HCT116 (cell line): Measurements from ENCODE around the gene ADD2. TPM values are rescaled to one million over a fixed set of nuclear protein-coding genes. Genes with fewer than 3 reads are reported as not detected.

Experiments
- ATAC-seq: fragments of 200-7000 bp; cut with Tn5 transposase; 2 replicates; pipeline ENCODE4 v1.9.1; 2020; ENCODE audit warnings: mild to moderate bottlenecking, moderate library complexity
- BruUV-seq: library from RNA; stranded (reverse); fragments of 400-500 nt; replicated peaks from 2 replicates; lab custom pipeline; 2021; lab: Mats Ljungman, UMichigan
- CTCF ChIA-PET: fragments of 300-600 bp; sonication (Branson Sonifier 250); formaldehyde crosslinking; loops from one replicate; lab custom pipeline; 2021; ENCODE audit warnings: antibody characterized with exemption; lab: Charles Lee
- POLR2A ChIA-PET: fragments of 300-600, 350-600 bp; sonication (Branson Sonifier 250); formaldehyde crosslinking; loops from one replicate; lab custom pipeline; 2021; ENCODE audit warnings: antibody characterized with exemption; lab: Charles Lee
- RAD21 ChIA-PET, 2 experiments: fragments of 300-600 bp; sonication (Branson Sonifier 250); formaldehyde crosslinking; loops; one replicate each; lab custom pipeline; 2023; ENCODE audit warnings: low total read pairs in 2 of 2; ENCODE audit not compliant: uncharacterized antibody in 2 of 2, unreplicated experiment in 2 of 2, low non-redundant PET in 1 of 2; lab: Charles Lee
- DNase-seq: peaks from one replicate; pipeline ENCODE4 v3.0.0-alpha.2; 2010; ENCODE audit warnings: low read depth, low spot score
- H2AFZ ChIP-seq: fragments of 200-600 bp; shearing (Covaris generic), sonication (generic); 2 replicates; pipeline ENCODE4 v1.6.1; 2017; ENCODE audit warnings: low read depth, mixed run types, mixed read lengths, antibody characterized with exemption, low read length; ENCODE audit not compliant: poor library complexity, severe bottlenecking
- H3K27ac ChIP-seq: 2 replicates; pipeline ENCODE4 v1.5.1; 2012; ENCODE audit warnings: low read depth, low read length
- H3K27me3 ChIP-seq: fragments of 200-600 bp; sonication (generic); 2 replicates; pipeline ENCODE4 v1.6.1; 2016; ENCODE audit warnings: mixed run types, low read length, mixed read lengths; ENCODE audit not compliant: insufficient read depth
- H3K36me3 ChIP-seq, 2 experiments: fragments of 200-500 bp in 1 of 2; fragments of 200-600 bp in 1 of 2; sonication (Bioruptor generic) in 1 of 2; sonication (generic) in 1 of 2; 2 replicates each; pipeline versions ENCODE4 v1.5.1 to v1.6.1; 2014 to 2016; ENCODE audit warnings: low read length in 2 of 2, inconsistent platforms in 1 of 2, mixed read lengths in 1 of 2, mixed run types in 1 of 2; ENCODE audit not compliant: insufficient read depth in 2 of 2, control insufficient read depth in 1 of 2
- H3K4me1 ChIP-seq, 2 experiments: fragments of 200-600 bp in 1 of 2; sonication (generic) in 1 of 2; 2 replicates each; pipeline versions ENCODE4 v1.5.1 to v1.6.1; 2012 to 2017; ENCODE audit warnings: low read length in 2 of 2, inconsistent platforms in 1 of 2, mild to moderate bottlenecking in 1 of 2, mixed read lengths in 1 of 2, mixed run types in 1 of 2, moderate library complexity in 1 of 2; ENCODE audit not compliant: insufficient read depth in 2 of 2, control insufficient read depth in 1 of 2
- H3K4me2 ChIP-seq: fragments of 200-600 bp; sonication (generic); 2 replicates; pipeline ENCODE4 v1.6.1; 2017; ENCODE audit warnings: mixed run types, low read length, mixed read lengths
- H3K4me3 ChIP-seq, 2 experiments: fragments of 200-600 bp in 1 of 2; sonication (generic) in 1 of 2; replicated peaks in 1 of 2; 2 replicates each; pipeline ENCODE4 v1.5.1; 2011 to 2016; ENCODE audit warnings: low read length in 2 of 2, control low read depth in 1 of 2, low read depth in 1 of 2, mild to moderate bottlenecking in 1 of 2, mixed read lengths in 1 of 2, mixed run types in 1 of 2
- H3K79me2 ChIP-seq: fragments of 200-600 bp; sonication (generic); 2 replicates; pipeline ENCODE4 v1.6.1; 2017; ENCODE audit warnings: mild to moderate bottlenecking, mixed run types, low read length, moderate library complexity, mixed read lengths; ENCODE audit not compliant: insufficient read depth
- H3K9ac ChIP-seq: fragments of 200-600 bp; sonication (generic); 2 replicates; pipeline ENCODE4 v1.6.1; 2016; ENCODE audit warnings: low read length, mixed read lengths
- H3K9me2 ChIP-seq: fragments of 200-600 bp; sonication (generic), shearing (Covaris generic); 2 replicates; pipeline ENCODE4 v1.6.1; 2017; ENCODE audit warnings: mixed run types, mild to moderate bottlenecking, moderate library complexity; ENCODE audit not compliant: insufficient read depth
- H3K9me3 ChIP-seq, 2 experiments: fragments of 200-500 bp in 1 of 2; fragments of 200-600 bp in 1 of 2; sonication (Bioruptor generic) in 1 of 2; sonication (generic) in 1 of 2; 2 replicates each; pipeline ENCODE4 v1.6.1; 2014 to 2017; ENCODE audit warnings: low read length in 2 of 2, mixed read lengths in 2 of 2, inconsistent platforms in 1 of 2, low read depth in 1 of 2, mild to moderate bottlenecking in 1 of 2, mixed run types in 1 of 2, moderate library complexity in 1 of 2; ENCODE audit not compliant: control insufficient read depth in 1 of 2, insufficient read depth in 1 of 2
- H4K20me1 ChIP-seq: fragments of 200-600 bp; sonication (generic), shearing (Covaris generic); 2 replicates; pipeline ENCODE4 v1.6.1; 2017; ENCODE audit warnings: mixed run types, mild to moderate bottlenecking, moderate library complexity; ENCODE audit not compliant: insufficient read depth
- CBX3 ChIP-seq: IDR thresholded peaks from 2 replicates; pipeline ENCODE4 v1.6.1; 2012; ENCODE audit warnings: low read depth
- CEBPB ChIP-seq: IDR thresholded peaks from 2 replicates; pipeline ENCODE4 v1.6.1; 2012; ENCODE audit warnings: low read depth
- EGR1 ChIP-seq: IDR thresholded peaks from 2 replicates; pipeline ENCODE4 v1.6.1; 2012; ENCODE audit warnings: low read depth
- ELF1 ChIP-seq: IDR thresholded peaks from 2 replicates; pipeline ENCODE4 v1.6.1; 2012; ENCODE audit warnings: low read depth, borderline replicate concordance
- EZH2 ChIP-seq: fragments of 200-600 bp; sonication (generic); IDR thresholded peaks from 2 replicates; pipeline ENCODE4 v1.6.1; 2017; ENCODE audit warnings: antibody characterized with exemption, mixed run types
- FOSL1 ChIP-seq: IDR thresholded peaks from 2 replicates; pipeline ENCODE4 v1.6.1; 2012; ENCODE audit warnings: low read depth
- POLR2A ChIP-seq: IDR thresholded peaks from 2 replicates; pipeline ENCODE4 v1.7.0; 2011; ENCODE audit warnings: borderline replicate concordance; ENCODE audit not compliant: insufficient read depth, insufficient read length; ENCODE audit errors: extremely low read depth
- RAD21 ChIP-seq: IDR thresholded peaks from 2 replicates; pipeline ENCODE4 v1.6.1; 2012; ENCODE audit warnings: low read depth, mild to moderate bottlenecking
- SIN3A ChIP-seq: IDR thresholded peaks from 2 replicates; pipeline ENCODE4 v1.6.1; 2012; ENCODE audit warnings: low read depth
- SP1 ChIP-seq: IDR thresholded peaks from 2 replicates; pipeline ENCODE4 v1.6.1; 2012; ENCODE audit warnings: low read depth
- YY1 ChIP-seq: IDR thresholded peaks from 2 replicates; pipeline ENCODE4 v1.6.1; 2011; ENCODE audit warnings: low read length, low read depth, moderate library complexity, mild to moderate bottlenecking; ENCODE audit not compliant: insufficient replicate concordance; ENCODE audit errors: extremely low read depth
- ZNF274 ChIP-seq: fragments of 200-500 bp; sonication (Bioruptor generic); IDR thresholded peaks from 2 replicates; pipeline ENCODE4 v1.6.1; 2014; ENCODE audit warnings: mild to moderate bottlenecking, low read depth, low read length, inconsistent platforms
- intact Hi-C: fragments of 100-400 bp; cut with micrococcal nuclease; formaldehyde crosslinking; loops from 2 replicates; pipeline ENCODE4 v1.10.0; 2022
- total RNA-seq: library from RNA; stranded (reverse); gene quantifications from one replicate; pipeline ENCODE4 v1.2.1, GENCODE V29; 2021; ENCODE audit not compliant: unreplicated experiment
- TF ChIP-seq, protein P1 (sequence below): IDR thresholded peaks from 2 replicates; pipeline ENCODE4 v1.6.1; 2012
- TF ChIP-seq, protein P2 (sequence below): IDR thresholded peaks from 2 replicates; pipeline ENCODE4 v1.6.1; 2011; ENCODE audit warnings: mild to moderate bottlenecking, low read length, moderate library complexity; ENCODE audit not compliant: insufficient replicate concordance; ENCODE audit errors: extremely low read depth
- TF ChIP-seq, protein P3 (sequence below): IDR thresholded peaks from 2 replicates; pipeline ENCODE4 v1.6.1; 2012

Gene ADD2
- total RNA-seq, 1 experiment from 2014 or later, result 0.15 TPM

DNA sequence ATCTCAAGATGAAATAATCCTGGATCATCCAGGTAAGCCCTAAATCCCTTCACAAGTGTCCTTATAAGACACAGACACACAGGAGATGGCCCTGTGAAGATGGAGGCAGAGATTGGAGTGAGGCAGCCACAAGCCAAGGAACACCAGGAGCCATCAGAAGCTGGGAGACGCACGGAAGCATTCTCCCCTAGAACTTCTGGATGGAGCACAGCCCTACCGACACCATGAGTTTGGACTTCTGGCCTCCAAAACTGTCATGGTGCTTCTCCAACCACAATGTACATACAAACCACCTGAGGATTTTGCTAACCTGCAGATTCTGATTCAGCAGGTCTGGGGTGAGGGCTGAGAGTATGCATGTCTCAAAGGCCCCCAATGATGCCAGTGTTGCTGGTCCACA lies 42.5 kb downstream of the ADD2 start:
- Histone ChIP-seq H2AFZ (no peak overlapping the region), H3K9me2 (no peaks in the 10 kb centered on the region), H3K9ac (no peak overlapping the region), H3K36me3 (no peaks in the 10 kb centered on the region), H3K4me1 (peaks cover 0 to 6% of the 10 kb centered on the region in 2 experiments; a peak in 2 of 4 replicates), H3K79me2 (no peaks in the 10 kb centered on the region), H3K9me3 (no peaks in the 10 kb centered on the region), H3K27ac (no peak overlapping the region), H3K4me2 (no peak overlapping the region), H3K27me3 (no peaks in the 10 kb centered on the region), H3K4me3 (no peak overlapping the region), H4K20me1 (no peaks in the 10 kb centered on the region)
- DNase-seq (no peak), ATAC-seq (no peak)
- CTCF ChIA-PET, result no interaction called here
- RAD21 ChIA-PET, result no interaction called here
- no TSS peak for BruUV-seq
- POLR2A ChIA-PET, result no interaction called here
- intact Hi-C loops, result no loop called here
- TF ChIP-seq YY1, result no peak
- TF ChIP-seq CBX3, result no peak
- no peak for TF ChIP-seq EGR1
- no peak for TF ChIP-seq FOSL1
- no peak for TF ChIP-seq POLR2A
- TF ChIP-seq, protein P1, sequence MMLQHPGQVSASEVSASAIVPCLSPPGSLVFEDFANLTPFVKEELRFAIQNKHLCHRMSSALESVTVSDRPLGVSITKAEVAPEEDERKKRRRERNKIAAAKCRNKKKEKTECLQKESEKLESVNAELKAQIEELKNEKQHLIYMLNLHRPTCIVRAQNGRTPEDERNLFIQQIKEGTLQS, result no peak
- no peak for TF ChIP-seq ELF1
- no peak for TF ChIP-seq CEBPB
- TF ChIP-seq, protein P2, sequence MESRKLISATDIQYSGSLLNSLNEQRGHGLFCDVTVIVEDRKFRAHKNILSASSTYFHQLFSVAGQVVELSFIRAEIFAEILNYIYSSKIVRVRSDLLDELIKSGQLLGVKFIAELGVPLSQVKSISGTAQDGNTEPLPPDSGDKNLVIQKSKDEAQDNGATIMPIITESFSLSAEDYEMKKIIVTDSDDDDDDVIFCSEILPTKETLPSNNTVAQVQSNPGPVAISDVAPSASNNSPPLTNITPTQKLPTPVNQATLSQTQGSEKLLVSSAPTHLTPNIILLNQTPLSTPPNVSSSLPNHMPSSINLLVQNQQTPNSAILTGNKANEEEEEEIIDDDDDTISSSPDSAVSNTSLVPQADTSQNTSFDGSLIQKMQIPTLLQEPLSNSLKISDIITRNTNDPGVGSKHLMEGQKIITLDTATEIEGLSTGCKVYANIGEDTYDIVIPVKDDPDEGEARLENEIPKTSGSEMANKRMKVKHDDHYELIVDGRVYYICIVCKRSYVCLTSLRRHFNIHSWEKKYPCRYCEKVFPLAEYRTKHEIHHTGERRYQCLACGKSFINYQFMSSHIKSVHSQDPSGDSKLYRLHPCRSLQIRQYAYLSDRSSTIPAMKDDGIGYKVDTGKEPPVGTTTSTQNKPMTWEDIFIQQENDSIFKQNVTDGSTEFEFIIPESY, result no peak
- no peak for TF ChIP-seq EZH2
- TF ChIP-seq SP1, result no peak
- TF ChIP-seq, protein P3, sequence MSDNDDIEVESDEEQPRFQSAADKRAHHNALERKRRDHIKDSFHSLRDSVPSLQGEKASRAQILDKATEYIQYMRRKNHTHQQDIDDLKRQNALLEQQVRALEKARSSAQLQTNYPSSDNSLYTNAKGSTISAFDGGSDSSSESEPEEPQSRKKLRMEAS, result no peak
- TF ChIP-seq SIN3A, result no peak
- TF ChIP-seq RAD21, result no peak
- no peak for TF ChIP-seq ZNF274
